HEK293T (cell line): ENCODE data around the gene CD24.
"Not testable (repeated sequence)": the region's sequence is repeated elsewhere in the genome, so short reads cannot be mapped to it uniquely, and the experiment has no call there.

Source experiments
- CTCF ChIA-PET: fragments of 350-600 bp; formaldehyde crosslinking; extraction: SDS; loops from one replicate; lab custom pipeline; 2021; ENCODE audit warnings: antibody characterized with exemption, inconsistent platforms; lab: Yijun Ruan, JAX
- POLR2A ChIA-PET: fragments of 350-600 bp; formaldehyde crosslinking; extraction: SDS; loops from one replicate; lab custom pipeline; 2020; ENCODE audit warnings: antibody characterized with exemption, inconsistent platforms; lab: Yijun Ruan, JAX
- DNase-seq: peaks from one replicate; pipeline ENCODE4 v3.0.0; 2012; ENCODE audit warnings: mixed read lengths; ENCODE audit errors: extremely low spot score
- ARNT ChIP-seq: fragments of 450-650 bp; IDR thresholded peaks from 2 replicates; pipeline ENCODE4 v1.6.1; 2017; ENCODE audit warnings: mild to moderate bottlenecking
- BHLHE40 ChIP-seq: fragments of 450-650 bp; IDR thresholded peaks from 2 replicates; pipeline ENCODE4 v1.6.1; 2016; ENCODE audit warnings: mild to moderate bottlenecking, moderate library complexity, borderline replicate concordance
- CTBP1 ChIP-seq: fragments of 450-650 bp; IDR thresholded peaks from 2 replicates; pipeline ENCODE4 v1.6.1; 2016; ENCODE audit warnings: borderline replicate concordance
- ELF4 ChIP-seq: fragments of 450-650 bp; IDR thresholded peaks from 2 replicates; pipeline ENCODE4 v1.6.1; 2017; ENCODE audit warnings: antibody characterized with exemption
- FOXA1 ChIP-seq: fragments of 450-650 bp; IDR thresholded peaks from 2 replicates; pipeline ENCODE4 v1.6.1; 2016; ENCODE audit warnings: mild to moderate bottlenecking
- FOXK2 ChIP-seq: fragments of 450-650 bp; IDR thresholded peaks from 2 replicates; pipeline ENCODE4 v1.6.1; 2016; ENCODE audit warnings: mild to moderate bottlenecking
- FOXM1 ChIP-seq: fragments of 450-650 bp; IDR thresholded peaks from 2 replicates; pipeline ENCODE4 v1.6.1; 2017; ENCODE audit warnings: mild to moderate bottlenecking, borderline replicate concordance
- HDGF ChIP-seq: fragments of 450-650 bp; IDR thresholded peaks from 2 replicates; pipeline ENCODE4 v1.6.1; 2017; ENCODE audit warnings: antibody characterized with exemption, borderline replicate concordance
- L3MBTL2 ChIP-seq: fragments of 450-650 bp; conservative IDR thresholded peaks from 2 replicates; pipeline ENCODE4 v1.6.1; 2016; ENCODE audit warnings: mild to moderate bottlenecking
- LEF1 ChIP-seq: fragments of 450-650 bp; IDR thresholded peaks from 2 replicates; pipeline ENCODE4 v1.6.1; 2017; ENCODE audit warnings: mild to moderate bottlenecking, borderline replicate concordance
- NFRKB ChIP-seq: fragments of 450-650 bp; IDR thresholded peaks from 2 replicates; pipeline ENCODE4 v1.6.1; 2016; ENCODE audit warnings: mild to moderate bottlenecking, moderate library complexity
- SP1 ChIP-seq: fragments of 450-650 bp; IDR thresholded peaks from 2 replicates; pipeline ENCODE4 v1.6.1; 2017
- SUZ12 ChIP-seq: fragments of 450-650 bp; IDR thresholded peaks from 2 replicates; pipeline ENCODE4 v1.6.1; 2016; ENCODE audit warnings: mild to moderate bottlenecking
- TARDBP ChIP-seq: fragments of 450-650 bp; IDR thresholded peaks from 2 replicates; pipeline ENCODE4 v1.6.1; 2016
- ZNF384 ChIP-seq: fragments of 450-650 bp; IDR thresholded peaks from 2 replicates; pipeline ENCODE4 v1.6.1; 2016
- TF ChIP-seq, protein P1 (sequence below): fragments of 450-650 bp; IDR thresholded peaks from 2 replicates; pipeline ENCODE4 v1.6.1; 2016

CD24 gene

DNA sequence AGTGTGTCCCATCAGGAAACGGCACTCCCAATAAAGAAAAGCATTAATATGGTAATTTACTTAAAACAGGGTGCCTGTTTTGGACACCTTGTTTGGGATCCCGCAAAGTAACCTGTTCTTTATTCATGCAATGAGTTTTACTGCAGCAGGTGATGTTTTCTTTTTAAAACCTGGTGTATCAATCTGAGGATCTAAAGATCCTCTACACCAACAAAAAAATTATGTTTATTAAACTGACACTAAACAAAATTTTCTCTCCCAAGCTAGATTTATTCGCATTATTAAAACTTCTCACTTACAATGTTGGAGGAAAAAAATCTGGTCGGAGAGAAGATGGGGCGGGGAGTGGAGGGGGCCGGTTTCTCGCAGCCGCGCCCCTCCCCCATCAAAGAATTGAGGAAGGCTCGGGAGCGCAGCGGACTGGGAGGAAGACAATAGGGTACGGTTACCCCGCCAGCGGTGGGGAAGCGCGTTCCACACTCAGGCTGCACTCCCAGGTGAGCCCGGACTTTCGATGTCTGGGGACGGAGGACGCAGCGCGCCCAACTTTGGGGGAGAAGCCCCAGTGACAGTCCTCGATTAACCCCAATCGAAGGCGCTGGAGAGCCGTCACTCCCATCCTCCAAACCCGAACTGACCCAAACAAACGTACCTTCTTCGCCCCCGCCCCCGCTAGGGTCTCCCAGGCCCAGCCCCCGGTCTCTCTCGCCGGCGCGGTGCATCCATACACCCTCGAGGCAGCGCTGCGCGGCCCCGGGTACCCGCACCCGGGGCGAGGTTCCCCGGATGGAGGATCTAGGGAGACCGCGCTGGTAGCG lies 1.3 kb downstream of the CD24 start:
- DNase-seq: no peak
- CTCF ChIA-PET: no interaction called here

DNA sequence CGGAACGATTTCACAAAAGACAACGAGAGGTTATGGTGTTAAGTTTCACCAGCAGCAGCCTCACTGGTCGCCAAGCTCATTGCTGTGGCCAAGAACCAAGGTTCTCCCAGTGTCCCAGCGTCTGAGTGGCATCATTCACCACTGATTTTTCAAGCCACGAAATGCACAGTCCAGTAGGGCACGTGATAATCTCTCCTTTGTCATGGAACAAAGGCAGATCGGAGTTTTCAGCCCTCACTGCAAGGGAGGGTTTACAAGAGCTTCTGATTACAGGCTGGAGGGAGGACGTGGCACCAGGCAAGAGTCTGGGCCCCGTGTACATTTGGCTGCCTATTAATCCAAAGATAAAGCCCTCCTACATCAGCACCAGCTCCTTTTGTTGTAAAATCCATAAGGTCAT lies 2.0 kb downstream of the CD24 start:
- POLR2A ChIA-PET: interaction anchor here (1.0 kb wide), 1 partner anchor 86 kb away, joined by 3 read pairs; no protein-coding TSS in a partner anchor
- CTCF ChIA-PET: no interaction called here
- TF ChIP-seq FOXA1: no peak
- TF ChIP-seq NFRKB: no peak
- no peak for TF ChIP-seq SP1
- no peak for TF ChIP-seq L3MBTL2
- no peak for TF ChIP-seq SUZ12
- TF ChIP-seq FOXM1: no peak
- TF ChIP-seq HDGF: no peak
- no peak for TF ChIP-seq TARDBP
- TF ChIP-seq FOXK2: no peak
- TF ChIP-seq, protein P1, sequence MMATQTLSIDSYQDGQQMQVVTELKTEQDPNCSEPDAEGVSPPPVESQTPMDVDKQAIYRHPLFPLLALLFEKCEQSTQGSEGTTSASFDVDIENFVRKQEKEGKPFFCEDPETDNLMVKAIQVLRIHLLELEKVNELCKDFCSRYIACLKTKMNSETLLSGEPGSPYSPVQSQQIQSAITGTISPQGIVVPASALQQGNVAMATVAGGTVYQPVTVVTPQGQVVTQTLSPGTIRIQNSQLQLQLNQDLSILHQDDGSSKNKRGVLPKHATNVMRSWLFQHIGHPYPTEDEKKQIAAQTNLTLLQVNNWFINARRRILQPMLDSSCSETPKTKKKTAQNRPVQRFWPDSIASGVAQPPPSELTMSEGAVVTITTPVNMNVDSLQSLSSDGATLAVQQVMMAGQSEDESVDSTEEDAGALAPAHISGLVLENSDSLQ: no peak
- no peak for TF ChIP-seq BHLHE40
- TF ChIP-seq ARNT: no peak
- peak; percentile 9 for DNase-seq

More for the DNA sequence above, 1.3 kb downstream of the CD24 start:
- POLR2A ChIA-PET: interaction anchor here (1.0 to 1.3 kb wide), 2 partner anchors 87 to 224 kb away, joined by 3 to 5 read pairs; no protein-coding TSS in a partner anchor
- TF ChIP-seq ARNT (no peak), HDGF (no peak), TARDBP (no peak), ELF4 (no peak), ZNF384 (no peak), BHLHE40 (no peak), FOXA1 (no peak), FOXM1 (no peak), L3MBTL2 (no peak), CTBP1 (no peak), FOXK2 (no peak)

DNA sequence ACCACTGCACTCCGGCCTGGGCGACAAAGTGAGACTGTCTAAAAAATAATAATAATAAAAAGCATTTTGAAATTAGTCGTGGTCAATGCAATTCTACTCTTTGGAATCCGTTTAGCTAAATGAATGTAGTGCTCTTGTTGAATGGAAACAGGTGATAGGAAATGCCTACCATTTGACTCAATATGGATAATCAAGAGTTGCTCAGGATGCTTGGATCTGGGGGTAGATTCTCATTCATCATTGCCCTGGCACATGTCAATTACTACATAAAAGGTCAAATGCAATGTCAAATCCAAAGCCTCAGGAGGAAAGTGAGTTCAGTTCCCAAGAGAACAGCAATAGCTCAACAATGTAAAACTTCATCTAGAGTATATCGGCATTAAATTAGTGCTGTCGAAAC lies 3.8 kb downstream of the CD24 start:
- POLR2A ChIA-PET, CTCF ChIA-PET: not testable (repeated sequence)

DNA sequence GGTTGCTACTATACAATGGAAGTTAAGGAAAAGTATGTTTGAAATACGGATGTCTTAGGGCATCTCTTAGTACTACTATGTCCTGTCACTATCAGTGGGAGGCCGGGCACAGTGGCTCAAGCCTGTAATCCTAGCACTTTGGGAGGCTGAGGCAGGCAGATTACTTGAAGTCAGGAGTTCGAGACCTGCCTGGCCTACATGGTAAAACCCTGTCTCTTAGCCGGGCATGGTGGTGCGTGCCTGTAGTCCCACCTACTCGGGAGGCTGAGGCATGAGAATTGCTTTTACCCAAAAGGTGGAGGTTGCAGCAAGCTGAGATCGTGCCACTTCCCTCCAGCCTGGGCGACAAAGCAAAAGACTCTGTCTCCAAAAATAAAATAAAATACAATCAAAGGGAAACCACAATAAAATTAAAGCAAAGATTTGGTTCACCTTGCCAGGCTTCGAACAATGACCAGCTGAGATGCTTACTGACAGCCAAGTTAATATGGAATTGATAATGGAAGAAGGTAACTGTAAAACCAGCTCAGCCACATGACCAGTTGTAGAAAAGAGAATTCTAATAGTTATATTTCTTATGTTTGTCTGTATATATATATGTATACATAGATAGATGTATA lies 6.5 kb downstream of the CD24 start:
- ChIA-PET CTCF (no interaction called here), POLR2A (no interaction called here)
- DNase-seq: no peak
- TF ChIP-seq CTBP1 (no peak), NFRKB (no peak), ZNF384 (no peak), ELF4 (no peak), TARDBP (no peak), SUZ12 (no peak), LEF1 (no peak), ARNT (no peak), SP1 (no peak), FOXM1 (no peak), BHLHE40 (no peak), FOXK2 (no peak), HDGF (no peak), FOXA1 (no peak), L3MBTL2 (no peak)
- TF ChIP-seq, protein P1: no peak

More for the DNA sequence above, 3.8 kb downstream of the CD24 start:
- not testable (repeated sequence) for DNase-seq

DNA sequence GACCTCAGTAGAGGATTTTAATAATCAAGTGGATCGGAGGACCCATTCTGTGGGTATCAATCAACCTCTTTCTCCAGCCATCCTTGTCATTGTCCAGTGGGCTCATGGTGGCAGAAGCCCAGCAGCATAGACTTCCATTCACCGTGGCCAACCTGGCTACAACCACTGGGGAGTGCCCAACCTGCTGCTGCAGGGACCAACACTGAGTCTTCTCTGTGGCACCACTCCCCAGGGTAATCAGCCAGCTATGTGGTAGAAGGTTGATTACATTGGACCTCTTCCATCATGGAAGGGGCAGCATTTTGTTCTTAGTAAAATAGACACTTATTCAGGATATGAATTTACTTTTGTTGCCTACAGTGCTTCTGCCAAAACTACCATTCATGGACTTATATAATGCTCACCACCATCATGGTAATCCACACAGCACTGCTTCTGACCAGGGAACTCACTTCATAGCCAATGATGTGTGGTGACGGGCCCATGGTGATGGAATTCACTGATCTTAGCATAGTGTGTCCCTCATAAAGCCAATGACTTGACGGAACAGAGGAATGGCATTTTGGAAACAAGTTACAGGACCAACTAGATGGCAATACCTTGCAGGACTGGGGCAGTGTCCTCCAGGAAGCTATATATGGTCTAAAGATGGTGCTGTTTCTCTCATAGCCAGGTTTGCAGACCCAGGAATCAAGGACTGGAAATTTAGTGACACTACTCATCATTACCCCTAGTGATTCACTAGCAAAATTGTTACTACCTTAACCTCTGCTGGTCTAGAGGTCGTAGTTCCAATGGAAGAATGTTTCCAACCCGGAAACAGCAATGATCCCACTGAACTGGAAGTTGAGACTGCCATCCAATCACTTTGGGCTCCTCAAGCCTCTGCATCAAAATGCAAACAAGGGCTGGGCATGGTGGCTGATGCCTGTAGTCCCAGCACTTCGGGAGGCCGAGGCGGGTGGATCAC lies 7.6 kb downstream of the CD24 start:
- no peak for DNase-seq
- POLR2A ChIA-PET: no interaction called here
- no peak for TF ChIP-seq CTBP1
- TF ChIP-seq ARNT: no peak
- CTCF ChIA-PET: no interaction called here

DNA sequence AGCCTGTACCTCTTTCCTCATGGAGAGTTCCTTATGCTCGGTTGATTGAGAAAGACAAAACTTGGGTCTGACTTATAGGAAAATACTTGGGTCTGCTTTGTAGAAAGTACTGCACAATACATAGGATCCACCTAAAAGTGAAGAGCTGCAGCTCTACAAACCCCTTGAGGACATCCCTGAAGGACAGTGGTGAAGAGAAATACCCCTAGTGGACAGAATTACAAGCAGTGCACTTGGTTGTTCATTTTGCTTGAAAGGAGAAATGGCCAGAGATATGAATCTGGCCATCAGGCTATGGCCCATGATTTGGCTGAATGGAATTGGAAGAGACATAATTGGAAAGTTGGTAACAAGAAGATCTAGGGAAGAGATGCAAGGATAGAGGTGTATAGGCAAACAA lies 8.3 kb downstream of the CD24 start:
- no peak for DNase-seq
- TF ChIP-seq LEF1 (no peak), NFRKB (no peak), ELF4 (no peak), SP1 (no peak)
- CTCF ChIA-PET: no interaction called here
- POLR2A ChIA-PET: no interaction called here
